Neural cell (in vitro differentiated cells): ENCODE data around the gene TFEB.

Source experiments
- CTCF ChIP-seq: fragments of 450-650 bp; IDR thresholded peaks from 2 replicates; pipeline ENCODE4 v1.5.1; 2014; ENCODE audit warnings: antibody characterized with exemption, mild to moderate bottlenecking, moderate library complexity; ENCODE audit not compliant: poor library complexity, severe bottlenecking
- EP300 ChIP-seq: fragments of 450-650 bp; conservative IDR thresholded peaks from 2 replicates; pipeline ENCODE4 v1.6.1; 2014; ENCODE audit warnings: antibody characterized with exemption, mild to moderate bottlenecking, moderate library complexity; ENCODE audit not compliant: poor library complexity, severe bottlenecking
- EZH2 ChIP-seq: fragments of 200-600, 300-800 bp; shearing (Covaris generic), sonication (generic); IDR thresholded peaks from 2 replicates; pipeline ENCODE4 v1.6.1; 2014; ENCODE audit warnings: antibody characterized with exemption, low read length, borderline replicate concordance, mild to moderate bottlenecking; ENCODE audit not compliant: insufficient read depth, poor library complexity, severe bottlenecking
- POLR2AphosphoS5 ChIP-seq: IDR thresholded peaks from 2 replicates; pipeline ENCODE4 v1.6.1; 2012
- RAD21 ChIP-seq: fragments of 450-650 bp; conservative IDR thresholded peaks from 2 replicates; pipeline ENCODE4 v1.6.1; 2014; ENCODE audit warnings: antibody characterized with exemption, mild to moderate bottlenecking, moderate library complexity
- REST ChIP-seq: IDR thresholded peaks from 2 replicates; pipeline ENCODE4 v1.6.1; 2012; ENCODE audit warnings: borderline replicate concordance
- SMC3 ChIP-seq: fragments of 450-650 bp; conservative IDR thresholded peaks from 2 replicates; pipeline ENCODE4 v1.6.1; 2014; ENCODE audit warnings: antibody characterized with exemption, mild to moderate bottlenecking, moderate library complexity; ENCODE audit not compliant: poor library complexity
- TAF1 ChIP-seq: IDR thresholded peaks from 2 replicates; pipeline ENCODE4 v1.6.1; 2012; ENCODE audit warnings: low read depth

GRCh38 chr6:41702089-41702745 lies 33.2 kb downstream of the TFEB start:
- no peak for TF ChIP-seq POLR2AphosphoS5
- no peak for TF ChIP-seq RAD21
- no peak for TF ChIP-seq CTCF
- no peak for TF ChIP-seq EP300
- no peak for TF ChIP-seq REST
- no peak for TF ChIP-seq EZH2
- TF ChIP-seq TAF1: no peak
- TF ChIP-seq SMC3: no peak
